Keratinocyte (primary cell): Measurements from ENCODE around the gene CFAP299.
"Not testable (repeated sequence)": the region's sequence is repeated elsewhere in the genome, so short reads cannot be mapped to it uniquely, and the experiment has no call there.

Experiments
- CTCF ChIP-seq, 3 experiments: IDR thresholded peaks in 1 of 3; conservative IDR thresholded peaks in 1 of 3; optimal IDR thresholded peaks in 1 of 3; 2 replicates in 2 of 3; 3 replicates in 1 of 3; pipeline versions ENCODE3 to v1.5.1; 2011; ENCODE audit warnings: low read length in 3 of 3, mild to moderate bottlenecking in 3 of 3, moderate library complexity in 2 of 3, control low read depth in 1 of 3, inconsistent platforms in 1 of 3; ENCODE audit not compliant: insufficient read depth in 2 of 3; ENCODE audit errors: extremely low read depth in 1 of 3
- EZH2 ChIP-seq: IDR thresholded peaks from one replicate; pipeline ENCODE4 v1.6.1; 2012; ENCODE audit warnings: inconsistent platforms, mild to moderate bottlenecking, low read length, moderate library complexity

GRCh38 chr4:80749558-80749957, 414.0 kb downstream of the CFAP299 start:
- not testable (repeated sequence) for TF ChIP-seq CTCF (optimal IDR thresholded peaks at IDR 0.05 in 1 of 3, IDR thresholded peaks at IDR 0.05 in 1 of 3, conservative IDR thresholded peaks at IDR 0.05 in 1 of 3; ENCODE audit: extremely low read depth in 1 of 3, insufficient read depth in 2 of 3, low read length in 3 of 3); EZH2
